Metanephros (tissue), 1 donor: ENCODE measurements around the gene TACR3. TPM values are rescaled to one million over a fixed set of nuclear protein-coding genes. Genes with fewer than 3 reads are reported as not detected.

Experiments
- total RNA-seq: library from RNA; depleted of rRNA; stranded (reverse); fragments of >200 nt; gene quantifications from one replicate; pipeline ENCODE4 v1.2.3, GENCODE V29; 2014

Gene TACR3, protein sequence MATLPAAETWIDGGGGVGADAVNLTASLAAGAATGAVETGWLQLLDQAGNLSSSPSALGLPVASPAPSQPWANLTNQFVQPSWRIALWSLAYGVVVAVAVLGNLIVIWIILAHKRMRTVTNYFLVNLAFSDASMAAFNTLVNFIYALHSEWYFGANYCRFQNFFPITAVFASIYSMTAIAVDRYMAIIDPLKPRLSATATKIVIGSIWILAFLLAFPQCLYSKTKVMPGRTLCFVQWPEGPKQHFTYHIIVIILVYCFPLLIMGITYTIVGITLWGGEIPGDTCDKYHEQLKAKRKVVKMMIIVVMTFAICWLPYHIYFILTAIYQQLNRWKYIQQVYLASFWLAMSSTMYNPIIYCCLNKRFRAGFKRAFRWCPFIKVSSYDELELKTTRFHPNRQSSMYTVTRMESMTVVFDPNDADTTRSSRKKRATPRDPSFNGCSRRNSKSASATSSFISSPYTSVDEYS
- 1.6 TPM for total RNA-seq

DNA sequence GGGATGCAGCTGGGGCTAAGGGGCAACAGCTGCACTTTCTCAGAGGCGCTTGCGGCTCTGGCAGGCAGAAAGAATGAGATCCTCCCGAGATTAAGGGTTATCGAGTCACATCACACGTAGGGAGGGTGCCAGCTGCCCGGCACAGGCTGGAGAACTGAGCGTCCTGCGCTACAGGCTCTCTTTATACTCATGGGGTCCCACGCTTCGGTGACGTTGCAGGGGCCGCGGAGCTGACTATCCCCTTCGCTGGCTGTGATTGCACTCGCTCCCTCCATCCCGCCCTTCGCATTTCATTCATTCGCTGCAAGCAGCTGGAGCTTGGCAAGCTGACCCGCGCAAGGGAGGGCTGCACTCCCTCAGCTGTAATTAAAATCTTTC, at the start of gene TACR3:
Gene TACR3, minus strand, starts transcription at position 156 of the 378 bp plus-strand sequence. CDS start 310 bp downstream, outside the sequence.

